SK-N-SH treated with all-trans-retinoic acid at 6 μM for 48 hours (cell line): ENCODE measurements around the gene LYST.
A peak's percentile ranks its signal among the peaks of the same experiment; 100 is the strongest.

Source experiments
- ATAC-seq: fragments of 200-7000 bp; cut with Tn5 transposase; 3 replicates; pipeline ENCODE4 v1.9.1; 2020; ENCODE audit warnings: mild to moderate bottlenecking, moderate library complexity
- ARNTL ChIP-seq: fragments of 450-650 bp; formaldehyde crosslinking; IDR thresholded peaks from 2 replicates; pipeline ENCODE4 v1.5.0; 2020; ENCODE audit warnings: low read depth, mild to moderate bottlenecking, moderate library complexity, borderline replicate concordance
- BACH2 ChIP-seq: fragments of 250-450 bp; sonication (Bioruptor Pico); IDR thresholded peaks from 2 replicates; pipeline ENCODE4 v1.9.0; 2021; ENCODE audit warnings: mild to moderate bottlenecking, borderline replicate concordance
- CREB5 ChIP-seq: fragments of 250-450 bp; sonication (Bioruptor Pico); IDR thresholded peaks from 2 replicates; pipeline ENCODE4 v1.5.1; 2020; ENCODE audit warnings: low read depth, mild to moderate bottlenecking, moderate library complexity
- CSDC2 ChIP-seq: fragments of 250-450 bp; sonication (Bioruptor Pico); IDR thresholded peaks from 2 replicates; pipeline ENCODE4 v1.5.0; 2020; ENCODE audit warnings: mild to moderate bottlenecking, moderate library complexity
- CSRNP3 ChIP-seq: fragments of 250-450 bp; sonication (Bioruptor Pico); IDR thresholded peaks from 2 replicates; pipeline ENCODE4 v1.5.1; 2021; ENCODE audit warnings: mild to moderate bottlenecking, moderate library complexity
- ESRRG ChIP-seq: fragments of 250-450 bp; sonication (Bioruptor Pico); IDR thresholded peaks from 2 replicates; pipeline ENCODE4 v1.6.1; 2021; ENCODE audit warnings: mild to moderate bottlenecking
- GLIS3 ChIP-seq: fragments of 250-450 bp; sonication (Bioruptor Pico); IDR thresholded peaks from 2 replicates; pipeline ENCODE4 v1.5.0; 2020; ENCODE audit warnings: mild to moderate bottlenecking, moderate library complexity
- ISL1 ChIP-seq: fragments of 250-450 bp; sonication (Bioruptor Pico); IDR thresholded peaks from 2 replicates; pipeline ENCODE4 v2.1.2; 2022; ENCODE audit warnings: mild to moderate bottlenecking, moderate library complexity
- OSR1 ChIP-seq: fragments of 250-450 bp; sonication (Bioruptor Pico); IDR thresholded peaks from 2 replicates; pipeline ENCODE4 v1.8.0; 2022; ENCODE audit warnings: moderate library complexity, mild to moderate bottlenecking, inconsistent platforms
- PATZ1 ChIP-seq: fragments of 250-450 bp; sonication (Bioruptor Pico); IDR thresholded peaks from 2 replicates; pipeline ENCODE4 v1.8.0; 2020; ENCODE audit warnings: mild to moderate bottlenecking, moderate library complexity, borderline replicate concordance
- POU6F1 ChIP-seq: fragments of 250-450 bp; sonication (Bioruptor Pico); IDR thresholded peaks from 2 replicates; pipeline ENCODE4 v1.8.0; 2021; ENCODE audit warnings: low read depth, mild to moderate bottlenecking, moderate library complexity, borderline replicate concordance
- RARB ChIP-seq: fragments of 250-450 bp; sonication (Bioruptor Pico); IDR thresholded peaks from 2 replicates; pipeline ENCODE4 v1.8.0; 2021; ENCODE audit warnings: mild to moderate bottlenecking, moderate library complexity
- SNAI2 ChIP-seq: fragments of 250-450 bp; sonication (Bioruptor Pico); IDR thresholded peaks from 2 replicates; pipeline ENCODE4 v1.5.0; 2020; ENCODE audit warnings: mild to moderate bottlenecking, moderate library complexity
- TCF4 ChIP-seq: fragments of 250-450 bp; sonication (Bioruptor Pico); IDR thresholded peaks from 2 replicates; pipeline ENCODE4 v1.8.0; 2021; ENCODE audit warnings: mild to moderate bottlenecking, moderate library complexity, borderline replicate concordance
- TOX ChIP-seq: fragments of 250-450 bp; sonication (Bioruptor Pico); IDR thresholded peaks from 2 replicates; pipeline ENCODE4 v1.8.0; 2021; ENCODE audit warnings: mild to moderate bottlenecking, moderate library complexity, borderline replicate concordance
- TSHZ2 ChIP-seq: fragments of 250-450 bp; sonication (Bioruptor Pico); IDR thresholded peaks from 2 replicates; pipeline ENCODE4 v1.5.0; 2020; ENCODE audit warnings: mild to moderate bottlenecking, moderate library complexity
- ZFP3 ChIP-seq: fragments of 250-450 bp; sonication (Bioruptor Pico); IDR thresholded peaks from 2 replicates; pipeline ENCODE4 v1.5.0; 2020; ENCODE audit warnings: mild to moderate bottlenecking, moderate library complexity
- ZFP30 ChIP-seq: fragments of 450-650 bp; formaldehyde crosslinking; IDR thresholded peaks from 2 replicates; pipeline ENCODE4 v1.5.0; 2022; ENCODE audit warnings: mild to moderate bottlenecking, moderate library complexity
- ZNF70 ChIP-seq: fragments of 450-650 bp; formaldehyde crosslinking; IDR thresholded peaks from 2 replicates; pipeline ENCODE4 v1.5.0; 2020; ENCODE audit warnings: mild to moderate bottlenecking, moderate library complexity
- ZNF8 ChIP-seq: fragments of 450-650 bp; formaldehyde crosslinking; IDR thresholded peaks from 2 replicates; pipeline ENCODE4 v1.5.0; 2020; ENCODE audit warnings: mild to moderate bottlenecking, moderate library complexity

Gene LYST

GRCh38 chr1:235635938-235636662 is 230.6 kb downstream of the LYST start:
- TF ChIP-seq BACH2, result no peak
- peak; percentile 49 for ATAC-seq

GRCh38 chr1:235632506-235633401 is 234.0 kb downstream of the LYST start:
- peak; percentile 53 for ATAC-seq
- TF ChIP-seq TCF4 (no peak), ZFP30 (CRISPR knock-in tag) (no peak), TSHZ2 (no peak), SNAI2 (no peak), GLIS3 (CRISPR knock-in tag) (no peak), TOX (no peak), CREB5 (CRISPR knock-in tag) (no peak), ISL1 (CRISPR knock-in tag) (no peak), OSR1 (CRISPR knock-in tag) (no peak)

- ATAC-seq, result peak; percentile 8; the same call in 2 of the 3 replicates
These were observed 234.9 kb downstream of the LYST start for GRCh38 chr1:235631816-235632215.

More at GRCh38 chr1:235631816-235632215, 234.9 kb downstream of the LYST start:
- TF ChIP-seq BACH2 (no peak), TCF4 (no peak), ZNF8 (CRISPR knock-in tag) (no peak), ZNF70 (no peak), OSR1 (CRISPR knock-in tag) (no peak), ARNTL (CRISPR knock-in tag) (no peak), CSRNP3 (no peak), PATZ1 (CRISPR knock-in tag) (no peak), CSDC2 (CRISPR knock-in tag) (no peak), ZFP3 (no peak), TSHZ2 (no peak), RARB (CRISPR knock-in tag) (no peak), POU6F1 (CRISPR knock-in tag) (no peak), SNAI2 (no peak), ESRRG (CRISPR knock-in tag) (no peak), GLIS3 (CRISPR knock-in tag) (no peak)
